Measurements from ENCODE around the gene UHRF2. TPM values are rescaled to one million over a fixed set of nuclear protein-coding genes. Genes with fewer than 3 reads are reported as not detected.

The UHRF2 gene
- total RNA-seq, 2 donors from 2014 or later = 56.9 to 76.0 TPM

GRCh38 chr9:6553866-6554265, 140.9 kb downstream of the UHRF2 start:
- Histone ChIP-seq H3K36me3 (no peaks in the 10 kb centered on the region), H3K27me3 (replicated peaks; ENCODE audit: insufficient read depth) (no peaks in the 10 kb centered on the region), H3K4me1 (ENCODE audit: control insufficient read depth in 1 of 2, low read depth in 2 of 2) (peaks cover 0 to 12% of the 10 kb centered on the region in 2 donors), H3K27ac (no peak overlapping the region), H3K4me3 (no peak overlapping the region), H3K9me3 (no peaks in the 10 kb centered on the region)
- DNase-seq (ENCODE audit: low spot score) (no peak), ATAC-seq (ENCODE audit: insufficient number of reproducible peaks, low FRiP score, low read depth) (no peak)
- no peak for TF ChIP-seq CTCF (IDR thresholded peaks at IDR 0.05)

Other genes with a start within 250 kb of the UHRF2 start
- gene IL33, start 197.4 kb upstream of the UHRF2 start, total RNA-seq = 100 to 1,000 TPM in 1 of 2 donors, 10 to 100 TPM in 1; 69.7 to 160 TPM
- under 1 TPM in 1 of 2 donors, not detected in 1; 0.42 TPM for gene TPD52L3, start 84.8 kb upstream of the UHRF2 start, total RNA-seq
- 1 to 10 TPM; 3.0 to 7.9 TPM for gene GLDC, start 232.5 kb downstream of the UHRF2 start, total RNA-seq